Large intestine (tissue), 3 donors: ENCODE data around the gene MYL10. TPM values are rescaled to one million over a fixed set of nuclear protein-coding genes. Genes with fewer than 3 reads are reported as not detected.
"Not testable (repeated sequence)": the region's sequence is repeated elsewhere in the genome, so short reads cannot be mapped to it uniquely, and the experiment has no call there.

Experiments
- DNase-seq, 2 donors: peaks; one replicate each; pipeline versions ENCODE4 v3.0.0 to v3.0.0-alpha.2; 2013
- H3K27ac ChIP-seq: one replicate; pipeline ENCODE4 v1.5.1; 2013; ENCODE audit warnings: low read length
- H3K27me3 ChIP-seq: 2 replicates; pipeline ENCODE4 v1.6.1; 2013; ENCODE audit warnings: low read length; ENCODE audit not compliant: control insufficient read depth, insufficient read depth
- H3K36me3 ChIP-seq: 2 replicates; pipeline ENCODE4 v1.6.1; 2013; ENCODE audit warnings: low read length; ENCODE audit not compliant: control insufficient read depth, insufficient read depth
- H3K4me1 ChIP-seq: one replicate; pipeline ENCODE4 v1.6.1; 2013; ENCODE audit warnings: low read length; ENCODE audit not compliant: control insufficient read depth, insufficient read depth
- H3K4me3 ChIP-seq: one replicate; pipeline ENCODE4 v1.5.1; 2013; ENCODE audit warnings: low read length
- H3K9me3 ChIP-seq: one replicate; pipeline ENCODE4 v1.6.1; 2013; ENCODE audit warnings: mild to moderate bottlenecking, low read depth, low read length, moderate library complexity; ENCODE audit not compliant: control insufficient read depth
- WGBS: methylation state at CpG from one replicate; pipeline ENCODE4 v1.1.5; 2013; ENCODE audit warnings: low lambda C conversion rate; ENCODE audit not compliant: insufficient coverage; 5-methylcytosine and 5-hydroxymethylcytosine counted together
- polyA plus RNA-seq: library from polyadenylated mRNA; unstranded; fragments of 120-200 nt; gene quantifications from one replicate; pipeline ENCODE4 v1.2.1, GENCODE V29; 2013

Gene MYL10
- polyA plus RNA-seq, 1 donor, result not detected

GRCh38 chr7:101657171-101657570 lies 28.1 kb upstream of the MYL10 start:
- no peak overlapping the region for H3K4me3 ChIP-seq
- H3K4me1 ChIP-seq, result no peaks in the 10 kb centered on the region
- H3K27ac ChIP-seq, result no peak overlapping the region
- DNase-seq, result no peak
- no peaks in the 10 kb centered on the region for H3K36me3 ChIP-seq
- peaks cover 8% of the 10 kb centered on the region for H3K27me3 ChIP-seq
- no CpG with 5 or more reads among the region's 5 CpGs for WGBS
- no peaks in the 10 kb centered on the region for H3K9me3 ChIP-seq

GRCh38 chr7:101651112-101651511 lies 22.0 kb upstream of the MYL10 start:
- WGBS, result no CpG with 5 or more reads among the region's 4 CpGs
- H3K27ac ChIP-seq, result no peak overlapping the region
- H3K4me1 ChIP-seq, result no peaks in the 10 kb centered on the region
- DNase-seq, result no peak
- peaks cover 3% of the 10 kb centered on the region for H3K27me3 ChIP-seq
- H3K4me3 ChIP-seq, result no peak overlapping the region
- H3K9me3 ChIP-seq, result no peaks in the 10 kb centered on the region
- H3K36me3 ChIP-seq, result no peaks in the 10 kb centered on the region

- Histone ChIP-seq H3K4me1 (no peaks in the 10 kb centered on the region), H3K4me3 (no peak overlapping the region), H3K9me3 (no peaks in the 10 kb centered on the region), H3K36me3 (no peaks in the 10 kb centered on the region), H3K27me3 (peaks cover 3% of the 10 kb centered on the region), H3K27ac (no peak overlapping the region)
- no CpG with 5 or more reads among the region's 8 CpGs for WGBS
- no peak for DNase-seq
These were observed 21.5 kb upstream of the MYL10 start for GRCh38 chr7:101650579-101651081.

- 81% methylated on average over 3 of the region's 12 CpGs for WGBS
These were observed 18.8 kb upstream of the MYL10 start for GRCh38 chr7:101647876-101648275.

GRCh38 chr7:101645951-101646350 lies 16.9 kb upstream of the MYL10 start:
- Histone ChIP-seq H3K9me3 (no peaks in the 10 kb centered on the region), H3K27ac (no peak overlapping the region), H3K36me3 (no peaks in the 10 kb centered on the region), H3K4me3 (no peak overlapping the region), H3K27me3 (no peaks in the 10 kb centered on the region), H3K4me1 (no peaks in the 10 kb centered on the region)
- no CpG with 5 or more reads among the region's 13 CpGs for WGBS
- DNase-seq, result no peak

More at GRCh38 chr7:101647876-101648275, 18.8 kb upstream of the MYL10 start:
- H3K27ac ChIP-seq, H3K4me1 ChIP-seq, H3K36me3 ChIP-seq, H3K4me3 ChIP-seq, H3K9me3 ChIP-seq, DNase-seq, H3K27me3 ChIP-seq: not testable (repeated sequence)

GRCh38 chr7:101644879-101645278 lies 15.8 kb upstream of the MYL10 start:
- no CpG with 5 or more reads among the region's 18 CpGs for WGBS
- no peaks in the 10 kb centered on the region for H3K36me3 ChIP-seq
- DNase-seq, result peak; percentile 31 to 49
- no peak overlapping the region for H3K4me3 ChIP-seq
- no peak overlapping the region for H3K27ac ChIP-seq
- no peaks in the 10 kb centered on the region for H3K9me3 ChIP-seq
- H3K27me3 ChIP-seq, result no peaks in the 10 kb centered on the region
- H3K4me1 ChIP-seq, result no peaks in the 10 kb centered on the region

GRCh38 chr7:101639127-101639526 lies 10.0 kb upstream of the MYL10 start:
- not testable (repeated sequence) for H3K9me3 ChIP-seq, H3K36me3 ChIP-seq, H3K4me1 ChIP-seq, H3K4me3 ChIP-seq, DNase-seq, H3K27me3 ChIP-seq, H3K27ac ChIP-seq
- WGBS, result 80% methylated on average over 1 of the region's 4 CpGs

- H3K4me1 ChIP-seq, result no peaks in the 10 kb centered on the region
- H3K36me3 ChIP-seq, result no peaks in the 10 kb centered on the region
- DNase-seq, result no peak
- H3K9me3 ChIP-seq, result peaks cover 3% of the 10 kb centered on the region
- no peak overlapping the region for H3K4me3 ChIP-seq
- no peak overlapping the region for H3K27ac ChIP-seq
- H3K27me3 ChIP-seq, result no peaks in the 10 kb centered on the region
- no CpG with 5 or more reads among the region's 9 CpGs for WGBS
These were observed 7.9 kb upstream of the MYL10 start for GRCh38 chr7:101636822-101637623.

- no peak overlapping the region for H3K4me3 ChIP-seq
- DNase-seq, result no peak
- H3K27me3 ChIP-seq, result no peaks in the 10 kb centered on the region
- H3K4me1 ChIP-seq, result no peaks in the 10 kb centered on the region
- no peak overlapping the region for H3K27ac ChIP-seq
- WGBS, result no CpG with 5 or more reads among the region's 2 CpGs
- no peaks in the 10 kb centered on the region for H3K36me3 ChIP-seq
- peaks cover 3% of the 10 kb centered on the region for H3K9me3 ChIP-seq
These were observed 6.4 kb upstream of the MYL10 start for GRCh38 chr7:101635484-101635883.

- no peaks in the 10 kb centered on the region for H3K4me1 ChIP-seq
- no peaks in the 10 kb centered on the region for H3K27me3 ChIP-seq
- DNase-seq, result no peak
- no CpG with 5 or more reads among the region's 11 CpGs for WGBS
- H3K9me3 ChIP-seq, result peaks cover 3% of the 10 kb centered on the region
- no peak overlapping the region for H3K4me3 ChIP-seq
- H3K36me3 ChIP-seq, result no peaks in the 10 kb centered on the region
- no peak overlapping the region for H3K27ac ChIP-seq
These were observed 5.2 kb upstream of the MYL10 start for GRCh38 chr7:101634196-101634717.
